ENCODE results near the gene MCC.

MCC gene

DNA sequence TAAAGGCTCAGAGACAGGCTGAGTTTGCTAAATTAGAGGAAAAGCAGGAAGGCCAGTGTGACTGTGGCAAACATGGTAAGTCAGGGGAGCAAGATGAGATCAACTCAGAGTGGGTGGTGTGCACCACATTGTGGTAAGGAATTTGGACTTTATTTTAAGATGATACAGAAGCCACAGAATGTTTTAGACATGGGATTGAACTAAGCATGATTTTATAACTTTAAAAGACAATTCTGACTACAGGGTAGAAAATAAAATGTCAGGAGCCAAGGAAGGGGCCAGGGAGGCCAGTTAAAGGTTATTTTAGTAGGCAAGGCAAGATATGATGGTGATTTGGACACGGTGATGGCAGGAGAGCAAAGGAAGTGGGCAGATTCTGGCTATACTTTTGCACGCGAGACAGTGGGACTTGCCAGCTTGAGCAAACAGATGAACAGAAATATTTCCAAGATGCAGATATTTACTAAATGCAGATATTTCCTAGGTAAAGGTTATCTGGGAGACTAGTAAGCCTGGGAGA, 107.4 kb downstream of the MCC start:
- H3K9me3 ChIP-seq (ENCODE audit: control insufficient read depth in 1 of 2, low read length in 2 of 2), result no peaks in the 10 kb centered on the region
- no peaks in the 10 kb centered on the region for H3K36me3 ChIP-seq (ENCODE audit: control insufficient read depth in 1 of 2, insufficient read depth in 2 of 2, low read length in 2 of 2)
- no peaks in the 10 kb centered on the region for H3K27me3 ChIP-seq (ENCODE audit: low read depth, low read length)
- H3K4me3 ChIP-seq (ENCODE audit: low read depth in 1 of 2, low read length in 2 of 2), result no peak overlapping the region
- peaks cover 0 to 7% of the 10 kb centered on the region in 2 donors for H3K4me1 ChIP-seq (ENCODE audit: control insufficient read depth in 1 of 2, insufficient read depth in 2 of 2, low read length in 2 of 2)
- no peak overlapping the region for H3K27ac ChIP-seq (ENCODE audit: low read length)

DNA sequence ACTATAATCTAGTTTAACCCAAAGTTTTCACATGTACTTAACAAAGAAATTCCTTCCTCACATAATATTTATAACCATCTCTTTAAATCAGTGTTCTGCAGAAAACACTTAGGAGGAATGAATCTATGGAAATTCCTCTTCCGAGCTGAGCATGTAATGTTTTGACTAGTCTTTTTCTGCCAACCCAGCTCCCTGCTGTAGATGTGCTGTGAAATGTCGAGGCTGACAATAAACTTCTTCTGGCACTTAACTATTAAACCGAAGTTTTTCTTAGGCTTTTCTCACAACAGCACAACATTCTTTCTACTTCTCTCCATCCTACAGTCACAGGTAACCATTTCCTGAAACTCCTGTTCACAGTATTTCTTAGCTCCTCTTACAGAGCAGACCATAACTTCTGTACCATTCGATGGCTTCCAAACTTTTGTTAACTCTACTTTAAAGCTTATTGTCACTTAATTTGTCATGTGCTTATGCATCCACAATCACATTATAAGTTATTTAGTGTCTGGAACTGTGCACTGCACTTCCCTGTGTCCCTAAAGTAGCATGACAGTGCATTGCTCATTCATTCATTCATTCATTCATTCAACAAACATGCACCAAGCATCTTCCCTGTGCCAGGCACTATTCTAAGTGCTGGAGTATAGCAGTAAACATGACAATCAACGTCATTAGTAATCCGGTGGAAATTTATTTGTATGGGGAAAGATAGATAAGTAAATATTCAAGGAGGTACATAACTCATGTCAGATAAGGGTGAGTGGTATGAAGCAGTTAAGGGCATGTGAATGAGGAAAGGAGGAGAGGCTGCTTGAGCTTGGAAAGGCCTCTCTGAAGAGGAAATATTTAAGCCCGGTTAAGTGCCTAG, 108.1 kb downstream of the MCC start:
- Histone ChIP-seq H3K9me3 (ENCODE audit: control insufficient read depth in 1 of 2, low read length in 2 of 2) (no peaks in the 10 kb centered on the region), H3K36me3 (ENCODE audit: control insufficient read depth in 1 of 2, insufficient read depth in 2 of 2, low read length in 2 of 2) (no peaks in the 10 kb centered on the region), H3K4me1 (ENCODE audit: control insufficient read depth in 1 of 2, insufficient read depth in 2 of 2, low read length in 2 of 2) (peaks cover 0 to 7% of the 10 kb centered on the region in 2 donors), H3K27me3 (ENCODE audit: low read depth, low read length) (no peaks in the 10 kb centered on the region), H3K4me3 (ENCODE audit: low read depth in 1 of 2, low read length in 2 of 2) (no peak overlapping the region), H3K27ac (ENCODE audit: low read length) (no peak overlapping the region)

- Histone ChIP-seq H3K27ac (ENCODE audit: low read length) (no peak overlapping the region), H3K36me3 (ENCODE audit: control insufficient read depth in 1 of 2, insufficient read depth in 2 of 2, low read length in 2 of 2) (no peaks in the 10 kb centered on the region), H3K4me1 (ENCODE audit: control insufficient read depth in 1 of 2, insufficient read depth in 2 of 2, low read length in 2 of 2) (peaks cover 0 to 7% of the 10 kb centered on the region in 2 donors), H3K9me3 (ENCODE audit: control insufficient read depth in 1 of 2, low read length in 2 of 2) (no peaks in the 10 kb centered on the region), H3K4me3 (ENCODE audit: low read depth in 1 of 2, low read length in 2 of 2) (no peak overlapping the region), H3K27me3 (ENCODE audit: low read depth, low read length) (no peaks in the 10 kb centered on the region)
Observed at GRCh38 chr5:113378959-113379541, 109.2 kb downstream of the MCC start.

DNA sequence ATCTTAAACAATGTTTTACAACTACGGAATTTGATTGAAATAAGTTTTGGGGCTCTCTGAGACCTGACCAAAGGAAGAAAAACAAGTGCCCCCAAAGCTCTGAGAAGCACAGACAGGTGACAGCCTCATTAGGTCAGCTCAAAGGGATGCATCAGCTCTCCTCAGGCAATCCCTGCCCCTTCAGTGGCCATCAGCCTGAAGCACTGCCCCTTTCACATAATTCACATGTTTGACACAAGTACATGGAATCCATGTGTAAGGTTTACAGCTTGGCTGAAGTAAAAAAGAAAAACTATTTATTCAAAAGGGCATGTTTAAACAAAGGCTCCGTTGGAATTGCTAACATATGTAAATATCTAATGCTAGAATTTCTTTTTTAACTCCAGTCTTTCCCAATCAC, 109.7 kb downstream of the MCC start:
- Histone ChIP-seq H3K4me3 (ENCODE audit: low read depth in 1 of 2, low read length in 2 of 2) (no peak overlapping the region), H3K9me3 (ENCODE audit: control insufficient read depth in 1 of 2, low read length in 2 of 2) (no peaks in the 10 kb centered on the region), H3K36me3 (ENCODE audit: control insufficient read depth in 1 of 2, insufficient read depth in 2 of 2, low read length in 2 of 2) (no peaks in the 10 kb centered on the region), H3K4me1 (ENCODE audit: control insufficient read depth in 1 of 2, insufficient read depth in 2 of 2, low read length in 2 of 2) (peaks cover 0 to 7% of the 10 kb centered on the region in 2 donors), H3K27ac (ENCODE audit: low read length) (no peak overlapping the region), H3K27me3 (ENCODE audit: low read depth, low read length) (no peaks in the 10 kb centered on the region)

GRCh38 chr5:113378081-113378480, 110.2 kb downstream of the MCC start:
- Histone ChIP-seq H3K27ac (ENCODE audit: low read length) (no peak overlapping the region), H3K4me3 (ENCODE audit: low read depth in 1 of 2, low read length in 2 of 2) (no peak overlapping the region), H3K4me1 (ENCODE audit: control insufficient read depth in 1 of 2, insufficient read depth in 2 of 2, low read length in 2 of 2) (peaks cover 0 to 7% of the 10 kb centered on the region in 2 donors), H3K36me3 (ENCODE audit: control insufficient read depth in 1 of 2, insufficient read depth in 2 of 2, low read length in 2 of 2) (no peaks in the 10 kb centered on the region), H3K9me3 (ENCODE audit: control insufficient read depth in 1 of 2, low read length in 2 of 2) (no peaks in the 10 kb centered on the region), H3K27me3 (ENCODE audit: low read depth, low read length) (no peaks in the 10 kb centered on the region)

DNA sequence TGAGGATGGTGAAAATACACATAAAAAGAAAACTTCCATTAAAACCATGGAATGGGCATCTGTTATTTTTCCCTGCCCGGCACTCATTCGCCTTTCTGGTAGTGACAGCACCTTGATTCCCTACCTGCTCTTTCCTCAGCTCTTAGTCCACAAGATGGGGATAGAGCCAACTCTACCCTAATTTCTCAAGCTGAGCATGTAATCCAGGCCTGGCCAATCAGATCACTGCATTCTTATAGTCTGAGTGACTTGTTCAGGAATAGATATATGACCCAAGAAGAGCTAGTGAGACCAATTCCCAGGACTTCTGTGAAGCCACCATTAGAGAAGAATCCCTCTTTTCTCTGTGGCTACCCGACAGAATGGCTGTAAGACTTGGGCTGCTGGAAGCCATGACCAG, 111.6 kb downstream of the MCC start:
- Histone ChIP-seq H3K36me3 (ENCODE audit: control insufficient read depth in 1 of 2, insufficient read depth in 2 of 2, low read length in 2 of 2) (no peaks in the 10 kb centered on the region), H3K4me1 (ENCODE audit: control insufficient read depth in 1 of 2, insufficient read depth in 2 of 2, low read length in 2 of 2) (peaks cover 0 to 7% of the 10 kb centered on the region in 2 donors), H3K4me3 (ENCODE audit: low read depth in 1 of 2, low read length in 2 of 2) (no peak overlapping the region), H3K27ac (ENCODE audit: low read length) (no peak overlapping the region), H3K9me3 (ENCODE audit: control insufficient read depth in 1 of 2, low read length in 2 of 2) (no peaks in the 10 kb centered on the region), H3K27me3 (ENCODE audit: low read depth, low read length) (no peaks in the 10 kb centered on the region)

DNA sequence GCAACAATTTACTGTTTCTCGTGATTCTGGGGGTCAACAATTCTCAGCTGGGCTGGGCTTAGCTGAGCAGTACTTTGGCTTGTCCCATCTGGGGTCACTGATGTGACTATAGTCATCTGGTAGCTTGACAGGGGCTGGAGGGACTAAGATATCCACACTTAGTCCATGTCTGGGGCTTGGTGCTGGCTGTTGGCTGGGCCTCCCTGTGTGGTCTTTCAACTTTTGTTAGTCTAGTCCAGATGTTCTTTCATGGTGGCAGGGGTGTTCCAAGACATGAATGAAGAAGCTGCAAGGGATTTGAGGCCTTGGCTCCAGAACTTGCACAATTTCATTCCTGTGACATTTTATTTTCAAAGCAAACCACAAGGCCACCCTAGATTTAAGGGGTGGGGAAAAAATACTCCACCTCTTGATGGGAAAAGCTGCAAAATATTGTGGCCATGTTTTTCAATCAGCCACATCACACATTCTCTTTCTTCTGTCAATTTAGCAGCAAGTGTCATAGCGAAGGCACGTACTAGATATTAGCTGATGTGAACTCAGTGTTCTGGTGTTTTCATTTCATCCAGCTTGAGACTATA, 112.7 kb downstream of the MCC start:
- Histone ChIP-seq H3K9me3 (ENCODE audit: control insufficient read depth in 1 of 2, low read length in 2 of 2) (no peaks in the 10 kb centered on the region), H3K36me3 (ENCODE audit: control insufficient read depth in 1 of 2, insufficient read depth in 2 of 2, low read length in 2 of 2) (no peaks in the 10 kb centered on the region), H3K27ac (ENCODE audit: low read length) (no peak overlapping the region), H3K4me1 (ENCODE audit: control insufficient read depth in 1 of 2, insufficient read depth in 2 of 2, low read length in 2 of 2) (peaks cover 0 to 7% of the 10 kb centered on the region in 2 donors), H3K27me3 (ENCODE audit: low read depth, low read length) (no peaks in the 10 kb centered on the region), H3K4me3 (ENCODE audit: low read depth in 1 of 2, low read length in 2 of 2) (no peak overlapping the region)

- no peak overlapping the region for H3K27ac ChIP-seq (ENCODE audit: low read length)
- no peaks in the 10 kb centered on the region for H3K27me3 ChIP-seq (ENCODE audit: low read depth, low read length)
- H3K4me3 ChIP-seq (ENCODE audit: low read depth in 1 of 2, low read length in 2 of 2), result no peak overlapping the region
- no peaks in the 10 kb centered on the region for H3K9me3 ChIP-seq (ENCODE audit: control insufficient read depth in 1 of 2, low read length in 2 of 2)
- H3K36me3 ChIP-seq (ENCODE audit: control insufficient read depth in 1 of 2, insufficient read depth in 2 of 2, low read length in 2 of 2), result no peaks in the 10 kb centered on the region
- H3K4me1 ChIP-seq (ENCODE audit: control insufficient read depth in 1 of 2, insufficient read depth in 2 of 2, low read length in 2 of 2), result peaks cover 0 to under 1% of the 10 kb centered on the region in 2 donors
Observed at GRCh38 chr5:113373426-113373825, 114.8 kb downstream of the MCC start.

GRCh38 chr5:113371721-113372196, 116.5 kb downstream of the MCC start:
- no peak overlapping the region for H3K27ac ChIP-seq (ENCODE audit: low read length)

GRCh38 chr5:113367586-113367985, 120.7 kb downstream of the MCC start:
- Histone ChIP-seq H3K27ac (ENCODE audit: low read length) (no peak overlapping the region), H3K9me3 (ENCODE audit: control insufficient read depth in 1 of 2, low read length in 2 of 2) (peaks cover 5 to 16% of the 10 kb centered on the region in 2 donors), H3K36me3 (ENCODE audit: control insufficient read depth in 1 of 2, insufficient read depth in 2 of 2, low read length in 2 of 2) (peaks cover 0 to 9% of the 10 kb centered on the region in 2 donors), H3K4me3 (ENCODE audit: low read depth in 1 of 2, low read length in 2 of 2) (no peak overlapping the region), H3K4me1 (ENCODE audit: control insufficient read depth in 1 of 2, insufficient read depth in 2 of 2, low read length in 2 of 2) (no peaks in the 10 kb centered on the region), H3K27me3 (ENCODE audit: low read depth, low read length) (no peaks in the 10 kb centered on the region)

More at GRCh38 chr5:113371721-113372196, 116.5 kb downstream of the MCC start:
- no peaks in the 10 kb centered on the region for H3K27me3 ChIP-seq (ENCODE audit: low read depth, low read length)
- H3K4me3 ChIP-seq (ENCODE audit: low read depth in 1 of 2, low read length in 2 of 2), result no peak overlapping the region
- no peaks in the 10 kb centered on the region for H3K36me3 ChIP-seq (ENCODE audit: control insufficient read depth in 1 of 2, insufficient read depth in 2 of 2, low read length in 2 of 2)
- no peaks in the 10 kb centered on the region for H3K9me3 ChIP-seq (ENCODE audit: control insufficient read depth in 1 of 2, low read length in 2 of 2)
- no peaks in the 10 kb centered on the region for H3K4me1 ChIP-seq (ENCODE audit: control insufficient read depth in 1 of 2, insufficient read depth in 2 of 2, low read length in 2 of 2)

- Histone ChIP-seq H3K27ac (ENCODE audit: low read length) (no peak overlapping the region), H3K27me3 (ENCODE audit: low read depth, low read length) (no peaks in the 10 kb centered on the region), H3K9me3 (ENCODE audit: control insufficient read depth in 1 of 2, low read length in 2 of 2) (peaks cover 5 to 16% of the 10 kb centered on the region in 2 donors), H3K4me3 (ENCODE audit: low read depth in 1 of 2, low read length in 2 of 2) (no peak overlapping the region), H3K36me3 (ENCODE audit: control insufficient read depth in 1 of 2, insufficient read depth in 2 of 2, low read length in 2 of 2) (peaks cover 0 to 9% of the 10 kb centered on the region in 2 donors), H3K4me1 (ENCODE audit: control insufficient read depth in 1 of 2, insufficient read depth in 2 of 2, low read length in 2 of 2) (no peaks in the 10 kb centered on the region)
Observed at GRCh38 chr5:113364466-113364865, 123.8 kb downstream of the MCC start.
